SK-N-SH (cell line): ENCODE data around the gene CRELD2. TPM values are rescaled to one million over a fixed set of nuclear protein-coding genes. Genes with fewer than 3 reads are reported as not detected.

Experiments
- CTCF ChIA-PET: fragments of 300-600, 350-600 bp; formaldehyde crosslinking; extraction: SDS; loops from one replicate; lab custom pipeline; 2021; lab: Yijun Ruan, JAX
- POLR2A ChIA-PET: fragments of 350-600 bp; sonication (Branson Sonifier 250); formaldehyde crosslinking; extraction: SDS; loops from one replicate; lab custom pipeline; 2020; ENCODE audit warnings: antibody characterized with exemption, inconsistent platforms; lab: Yijun Ruan, JAX
- DNase-seq: peaks from one replicate; pipeline ENCODE4 v3.0.0; 2012
- H2AFZ ChIP-seq: fragments of 200-600 bp; sonication (generic); 2 replicates; pipeline ENCODE4 v1.8.1; 2016; ENCODE audit warnings: antibody characterized with exemption, mild to moderate bottlenecking, low read depth
- H3F3A ChIP-seq: fragments of 200-600 bp; sonication (generic); replicated peaks from 2 replicates; pipeline ENCODE3; 2016; ENCODE audit warnings: antibody characterized with exemption, mild to moderate bottlenecking; ENCODE audit not compliant: insufficient read depth
- H3K27ac ChIP-seq, 2 experiments: fragments of 200-500 bp in 1 of 2; fragments of 200-600 bp in 1 of 2; sonication (Bioruptor generic) in 1 of 2; sonication (generic), shearing (Covaris generic) in 1 of 2; 2 replicates each; pipeline versions ENCODE4 v1.5.1 to v1.6.1; 2014 to 2016; ENCODE audit warnings: low read depth in 2 of 2, inconsistent platforms in 1 of 2, low read length in 1 of 2, mild to moderate bottlenecking in 1 of 2, mixed read lengths in 1 of 2
- H3K27me3 ChIP-seq: fragments of 200-600 bp; sonication (generic), shearing (Covaris generic); 2 replicates; pipeline ENCODE4 v1.6.1; 2016; ENCODE audit warnings: mixed run types; ENCODE audit not compliant: insufficient read depth
- H3K36me3 ChIP-seq, 2 experiments: fragments of 200-500 bp in 1 of 2; fragments of 200-600 bp in 1 of 2; sonication (Bioruptor generic) in 1 of 2; sonication (generic) in 1 of 2; replicated peaks in 1 of 2; 2 replicates each; pipeline versions ENCODE3 to v1.5.1; 2014 to 2016; ENCODE audit warnings: low read length in 1 of 2, mild to moderate bottlenecking in 1 of 2; ENCODE audit not compliant: insufficient read depth in 2 of 2, control insufficient read depth in 1 of 2
- H3K4me1 ChIP-seq, 2 experiments: fragments of 200-500 bp in 1 of 2; fragments of 200-600 bp in 1 of 2; sonication (Bioruptor generic) in 1 of 2; sonication (generic), shearing (Covaris generic) in 1 of 2; 2 replicates each; pipeline versions ENCODE4 v1.5.1 to v1.6.1; 2014 to 2016; ENCODE audit warnings: low read depth in 1 of 2, low read length in 1 of 2, mixed run types in 1 of 2; ENCODE audit not compliant: insufficient read depth in 2 of 2, control insufficient read depth in 1 of 2
- H3K4me2 ChIP-seq: fragments of 200-600 bp; sonication (generic), shearing (Covaris generic); 2 replicates; pipeline ENCODE4 v1.6.1; 2017; ENCODE audit warnings: mixed run types
- H3K4me3 ChIP-seq, 2 experiments: fragments of 200-500 bp in 1 of 2; fragments of 200-600 bp in 1 of 2; sonication (Bioruptor generic) in 1 of 2; sonication (generic), shearing (Covaris generic) in 1 of 2; 2 replicates each; pipeline versions ENCODE4 v1.5.1 to v1.8.1; 2014 to 2016; ENCODE audit warnings: low read depth in 2 of 2, inconsistent platforms in 1 of 2, low read length in 1 of 2, mild to moderate bottlenecking in 1 of 2, mixed read lengths in 1 of 2, moderate library complexity in 1 of 2
- H3K79me2 ChIP-seq: fragments of 200-600 bp; sonication (generic); 2 replicates; pipeline ENCODE4 v1.8.1; 2017; ENCODE audit warnings: mild to moderate bottlenecking; ENCODE audit not compliant: insufficient read depth
- H3K9ac ChIP-seq: fragments of 200-600 bp; sonication (generic); 2 replicates; pipeline ENCODE4 v1.6.1; 2017; ENCODE audit warnings: mixed run types
- H3K9me2 ChIP-seq: fragments of 200-600 bp; sonication (generic); 2 replicates; pipeline ENCODE4 v1.6.1; 2017; ENCODE audit warnings: mixed run types
- H3K9me3 ChIP-seq: fragments of 200-600 bp; sonication (generic); 2 replicates; pipeline ENCODE4 v1.6.1; 2017; ENCODE audit warnings: mixed run types, mild to moderate bottlenecking, moderate library complexity
- H4K20me1 ChIP-seq: fragments of 200-600 bp; sonication (generic); 2 replicates; pipeline ENCODE4 v1.6.1; 2017; ENCODE audit warnings: mild to moderate bottlenecking, mixed run types; ENCODE audit not compliant: insufficient read depth
- ELF1 ChIP-seq: IDR thresholded peaks from 2 replicates; pipeline ENCODE4 v1.4.0; 2012
- EP300 ChIP-seq, 2 experiments: IDR thresholded peaks; 2 replicates each; pipeline versions ENCODE4 v1.4.0 to v1.6.1; 2012; ENCODE audit warnings: borderline replicate concordance in 1 of 2, low read depth in 1 of 2, low read length in 1 of 2
- EZH2phosphoT487 ChIP-seq: fragments of 200-600 bp; sonication (generic); IDR thresholded peaks from 2 replicates; pipeline ENCODE4 v1.6.1; 2017; ENCODE audit warnings: low read depth, mixed run types, mild to moderate bottlenecking, antibody characterized with exemption, moderate library complexity, borderline replicate concordance
- FOXM1 ChIP-seq: IDR thresholded peaks from 2 replicates; pipeline ENCODE4 v1.4.0; 2012; ENCODE audit warnings: low read depth, mild to moderate bottlenecking
- GABPA ChIP-seq: IDR thresholded peaks from 2 replicates; pipeline ENCODE4 v1.4.0; 2012; ENCODE audit warnings: low read depth, mild to moderate bottlenecking
- GATA2 ChIP-seq: sonication (generic); formaldehyde crosslinking; IDR thresholded peaks from 2 replicates; pipeline ENCODE4 v1.5.0; 2020; ENCODE audit warnings: mild to moderate bottlenecking, missing genetic modification reagents
- IRF3 ChIP-seq: fragments of 150-350 bp; IDR thresholded peaks from 2 replicates; pipeline ENCODE4 v1.6.1; 2016; ENCODE audit warnings: mild to moderate bottlenecking, low read depth, low read length
- JUND ChIP-seq: IDR thresholded peaks from 2 replicates; pipeline ENCODE4 v1.4.0; 2012
- MEF2A ChIP-seq: IDR thresholded peaks from 2 replicates; pipeline ENCODE4 v1.4.0; 2012; ENCODE audit warnings: low read depth, borderline replicate concordance
- NFIC ChIP-seq: IDR thresholded peaks from 2 replicates; pipeline ENCODE4 v1.4.0; 2012; ENCODE audit warnings: borderline replicate concordance
- NRF1 ChIP-seq: IDR thresholded peaks from 2 replicates; pipeline ENCODE4 v1.6.1; 2012; ENCODE audit warnings: low read depth, mild to moderate bottlenecking, low read length
- POLR2AphosphoS5 ChIP-seq: IDR thresholded peaks from 2 replicates; pipeline ENCODE4 v1.6.1; 2012; ENCODE audit warnings: low read depth, low read length
- RAD21 ChIP-seq: IDR thresholded peaks from 2 replicates; pipeline ENCODE4 v1.6.1; 2012; ENCODE audit warnings: mild to moderate bottlenecking, low read length
- RFX5 ChIP-seq: IDR thresholded peaks from 2 replicates; pipeline ENCODE4 v1.6.1; 2012; ENCODE audit warnings: mild to moderate bottlenecking, improper control_type of control experiment, low read length
- RXRA ChIP-seq: IDR thresholded peaks from 2 replicates; pipeline ENCODE4 v1.4.0; 2012; ENCODE audit warnings: low read depth, mild to moderate bottlenecking, borderline replicate concordance
- SIN3A ChIP-seq: IDR thresholded peaks from 2 replicates; pipeline ENCODE4 v1.6.1; 2012; ENCODE audit warnings: low read depth, mild to moderate bottlenecking, low read length, moderate library complexity, borderline replicate concordance
- SMC3 ChIP-seq: IDR thresholded peaks from 2 replicates; pipeline ENCODE4 v1.6.1; 2012; ENCODE audit warnings: low read depth, low read length, improper control_type of control experiment
- WGBS: methylation state at CpG from one replicate; pipeline ENCODE4 v1.1.6; 2017; ENCODE audit warnings: low lambda C conversion rate; 5-methylcytosine and 5-hydroxymethylcytosine counted together
- polyA plus RNA-seq, 3 experiments: library from polyadenylated mRNA; depleted of rRNA; stranded (reverse); fragments of >200 nt; gene quantifications; 2 replicates each; pipeline ENCODE4 v1.2.3, GENCODE V29; 2012
- TF ChIP-seq, protein P1 (sequence below): IDR thresholded peaks from 2 replicates; pipeline ENCODE4 v1.6.1; 2012; ENCODE audit warnings: mild to moderate bottlenecking, low read depth, low read length, moderate library complexity
- TF ChIP-seq, protein P2 (sequence below): fragments of 150-350 bp; IDR thresholded peaks from 2 replicates; pipeline ENCODE4 v1.6.1; 2017; ENCODE audit warnings: antibody characterized with exemption, low read length, low read depth, borderline replicate concordance
- TF ChIP-seq, protein P3 (sequence below): IDR thresholded peaks from 2 replicates; pipeline ENCODE4; 2012
- TF ChIP-seq, protein P4 (sequence below): IDR thresholded peaks from 2 replicates; pipeline ENCODE4 v1.4.0; 2012; ENCODE audit warnings: low read depth, borderline replicate concordance

Gene CRELD2
- polyA plus RNA-seq, 1 of the 3 experiments (the other 2 are of a cell fraction), result 113 TPM

- CTCF ChIA-PET, result no interaction called here
- no peaks in the 10 kb centered on the region for H3F3A ChIP-seq
- H3K4me2 ChIP-seq, result no peak overlapping the region
- no peaks in the 10 kb centered on the region for H3K9me2 ChIP-seq
- no peaks in the 10 kb centered on the region for H3K4me1 ChIP-seq
- POLR2A ChIA-PET, result interaction anchor here (0.6 to 0.8 kb wide), 2 partner anchors 10 to 286 kb away, joined by 3 read pairs; no protein-coding TSS in a partner anchor
- H3K27ac ChIP-seq, result no peak overlapping the region
- TF ChIP-seq JUND, result no peak
- no peak for TF ChIP-seq NRF1
- no peak for TF ChIP-seq GATA2
- no peak for TF ChIP-seq RXRA
- no peak for TF ChIP-seq SMC3
- no peak for TF ChIP-seq IRF3
- TF ChIP-seq RAD21, result no peak
- TF ChIP-seq EP300 (IDR thresholded peaks at IDR 0.05; ENCODE audit: borderline replicate concordance in 1 of 2, low read depth in 1 of 2, low read length in 1 of 2), result no peak
- no peak overlapping the region for H2AFZ ChIP-seq
- H3K4me3 ChIP-seq, result no peak overlapping the region
- H4K20me1 ChIP-seq, result 0 out of 2 replicates have a peak, but pooled peaks cover 2% of the 10 kb centered on the region
- H3K9me3 ChIP-seq, result no peaks in the 10 kb centered on the region; the same call in 1 of the 2 replicates
- no peak for DNase-seq
- no peaks in the 10 kb centered on the region for H3K27me3 ChIP-seq
- 100% methylated on average over 5 of the region's 5 CpGs for WGBS
- no peak overlapping the region for H3K9ac ChIP-seq
- peaks cover 61% of the 10 kb centered on the region for H3K79me2 ChIP-seq
- peaks cover 53 to 67% of the 10 kb centered on the region in 2 experiments for H3K36me3 ChIP-seq
Observed at GRCh38 chr22:49889071-49889470, 29.4 kb upstream of the CRELD2 start.

DNA sequence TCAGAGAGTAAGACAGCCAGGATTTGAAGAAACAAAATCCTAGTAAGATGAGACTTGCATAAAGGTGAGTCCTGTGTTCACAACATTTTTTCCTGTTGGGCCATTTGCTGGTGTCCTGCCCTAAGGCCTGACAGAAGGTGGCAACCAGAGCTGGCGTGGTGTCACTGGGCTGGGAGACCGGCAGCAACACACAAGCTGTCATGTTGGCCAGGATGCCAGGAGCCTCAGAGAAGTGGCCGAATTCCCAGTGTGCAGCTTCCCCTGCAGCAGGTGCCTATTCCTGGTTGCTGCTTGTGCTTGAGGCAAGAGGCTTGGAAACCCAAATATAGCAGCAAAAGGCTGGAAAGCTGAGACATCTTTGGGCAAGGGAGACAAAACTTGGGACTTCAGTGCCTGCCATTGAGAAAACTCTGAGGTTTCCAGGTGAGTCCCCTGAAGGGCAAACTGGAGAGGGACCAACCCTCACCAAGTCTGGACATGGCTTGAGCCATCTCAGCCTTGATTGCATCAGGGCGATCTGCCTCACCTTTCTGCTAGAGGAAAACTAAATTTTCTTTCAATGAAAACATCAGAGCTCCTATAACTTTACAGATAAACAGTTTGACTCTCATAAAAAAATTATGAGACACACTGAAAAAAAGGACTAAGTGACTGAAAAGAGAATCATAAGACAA, 26.1 kb upstream of the CRELD2 start:
- Histone ChIP-seq H3K4me3 (no peak overlapping the region), H3K36me3 (peaks cover 34 to 41% of the 10 kb centered on the region in 2 experiments), H3K27ac (no peak overlapping the region), H3K9me3 (no peaks in the 10 kb centered on the region; the same call in 1 of the 2 replicates), H3K4me2 (no peak overlapping the region), H3K27me3 (no peaks in the 10 kb centered on the region), H4K20me1 (0 out of 2 replicates have a peak, but pooled peaks cover 2% of the 10 kb centered on the region), H2AFZ (no peak overlapping the region), H3K79me2 (peaks cover 37% of the 10 kb centered on the region), H3K9me2 (no peaks in the 10 kb centered on the region), H3K9ac (no peak overlapping the region), H3F3A (no peaks in the 10 kb centered on the region), H3K4me1 (no peaks in the 10 kb centered on the region)
- no peak for DNase-seq
- ChIA-PET POLR2A (no interaction called here), CTCF (interaction anchor here (0.6 to 1.2 kb wide), 2 partner anchors 38 to 436 kb away, joined by 3 to 4 read pairs; no protein-coding TSS in a partner anchor)
- WGBS, result 100% methylated on average over 2 of the region's 4 CpGs
- no peak for TF ChIP-seq RFX5
- TF ChIP-seq RAD21, result no peak
- TF ChIP-seq, protein P1, sequence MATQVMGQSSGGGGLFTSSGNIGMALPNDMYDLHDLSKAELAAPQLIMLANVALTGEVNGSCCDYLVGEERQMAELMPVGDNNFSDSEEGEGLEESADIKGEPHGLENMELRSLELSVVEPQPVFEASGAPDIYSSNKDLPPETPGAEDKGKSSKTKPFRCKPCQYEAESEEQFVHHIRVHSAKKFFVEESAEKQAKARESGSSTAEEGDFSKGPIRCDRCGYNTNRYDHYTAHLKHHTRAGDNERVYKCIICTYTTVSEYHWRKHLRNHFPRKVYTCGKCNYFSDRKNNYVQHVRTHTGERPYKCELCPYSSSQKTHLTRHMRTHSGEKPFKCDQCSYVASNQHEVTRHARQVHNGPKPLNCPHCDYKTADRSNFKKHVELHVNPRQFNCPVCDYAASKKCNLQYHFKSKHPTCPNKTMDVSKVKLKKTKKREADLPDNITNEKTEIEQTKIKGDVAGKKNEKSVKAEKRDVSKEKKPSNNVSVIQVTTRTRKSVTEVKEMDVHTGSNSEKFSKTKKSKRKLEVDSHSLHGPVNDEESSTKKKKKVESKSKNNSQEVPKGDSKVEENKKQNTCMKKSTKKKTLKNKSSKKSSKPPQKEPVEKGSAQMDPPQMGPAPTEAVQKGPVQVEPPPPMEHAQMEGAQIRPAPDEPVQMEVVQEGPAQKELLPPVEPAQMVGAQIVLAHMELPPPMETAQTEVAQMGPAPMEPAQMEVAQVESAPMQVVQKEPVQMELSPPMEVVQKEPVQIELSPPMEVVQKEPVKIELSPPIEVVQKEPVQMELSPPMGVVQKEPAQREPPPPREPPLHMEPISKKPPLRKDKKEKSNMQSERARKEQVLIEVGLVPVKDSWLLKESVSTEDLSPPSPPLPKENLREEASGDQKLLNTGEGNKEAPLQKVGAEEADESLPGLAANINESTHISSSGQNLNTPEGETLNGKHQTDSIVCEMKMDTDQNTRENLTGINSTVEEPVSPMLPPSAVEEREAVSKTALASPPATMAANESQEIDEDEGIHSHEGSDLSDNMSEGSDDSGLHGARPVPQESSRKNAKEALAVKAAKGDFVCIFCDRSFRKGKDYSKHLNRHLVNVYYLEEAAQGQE, result no peak
- no peak for TF ChIP-seq SIN3A
- TF ChIP-seq, protein P2, sequence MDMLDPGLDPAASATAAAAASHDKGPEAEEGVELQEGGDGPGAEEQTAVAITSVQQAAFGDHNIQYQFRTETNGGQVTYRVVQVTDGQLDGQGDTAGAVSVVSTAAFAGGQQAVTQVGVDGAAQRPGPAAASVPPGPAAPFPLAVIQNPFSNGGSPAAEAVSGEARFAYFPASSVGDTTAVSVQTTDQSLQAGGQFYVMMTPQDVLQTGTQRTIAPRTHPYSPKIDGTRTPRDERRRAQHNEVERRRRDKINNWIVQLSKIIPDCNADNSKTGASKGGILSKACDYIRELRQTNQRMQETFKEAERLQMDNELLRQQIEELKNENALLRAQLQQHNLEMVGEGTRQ, result no peak
- TF ChIP-seq GABPA, result no peak
- TF ChIP-seq, protein P3, sequence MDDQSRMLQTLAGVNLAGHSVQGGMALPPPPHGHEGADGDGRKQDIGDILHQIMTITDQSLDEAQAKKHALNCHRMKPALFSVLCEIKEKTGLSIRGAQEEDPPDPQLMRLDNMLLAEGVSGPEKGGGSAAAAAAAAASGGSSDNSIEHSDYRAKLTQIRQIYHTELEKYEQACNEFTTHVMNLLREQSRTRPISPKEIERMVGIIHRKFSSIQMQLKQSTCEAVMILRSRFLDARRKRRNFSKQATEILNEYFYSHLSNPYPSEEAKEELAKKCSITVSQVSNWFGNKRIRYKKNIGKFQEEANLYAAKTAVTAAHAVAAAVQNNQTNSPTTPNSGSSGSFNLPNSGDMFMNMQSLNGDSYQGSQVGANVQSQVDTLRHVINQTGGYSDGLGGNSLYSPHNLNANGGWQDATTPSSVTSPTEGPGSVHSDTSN, result no peak
- no peak for TF ChIP-seq NFIC
- no peak for TF ChIP-seq POLR2AphosphoS5
- TF ChIP-seq ELF1, result no peak
- no peak for TF ChIP-seq MEF2A
- TF ChIP-seq, protein P4, sequence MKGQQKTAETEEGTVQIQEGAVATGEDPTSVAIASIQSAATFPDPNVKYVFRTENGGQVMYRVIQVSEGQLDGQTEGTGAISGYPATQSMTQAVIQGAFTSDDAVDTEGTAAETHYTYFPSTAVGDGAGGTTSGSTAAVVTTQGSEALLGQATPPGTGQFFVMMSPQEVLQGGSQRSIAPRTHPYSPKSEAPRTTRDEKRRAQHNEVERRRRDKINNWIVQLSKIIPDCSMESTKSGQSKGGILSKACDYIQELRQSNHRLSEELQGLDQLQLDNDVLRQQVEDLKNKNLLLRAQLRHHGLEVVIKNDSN, result no peak
- TF ChIP-seq EP300 (IDR thresholded peaks at IDR 0.05; ENCODE audit: borderline replicate concordance in 1 of 2, low read depth in 1 of 2, low read length in 1 of 2), result no peak
- TF ChIP-seq EZH2phosphoT487, result no peak
- no peak for TF ChIP-seq FOXM1
